HEK293T (cell line): ENCODE measurements around the gene PRDX3.

Experiments used
- CTCF ChIA-PET: fragments of 350-600 bp; formaldehyde crosslinking; extraction: SDS; loops from one replicate; lab custom pipeline; 2021; ENCODE audit warnings: antibody characterized with exemption, inconsistent platforms; lab: Yijun Ruan, JAX
- POLR2A ChIA-PET: fragments of 350-600 bp; formaldehyde crosslinking; extraction: SDS; loops from one replicate; lab custom pipeline; 2020; ENCODE audit warnings: antibody characterized with exemption, inconsistent platforms; lab: Yijun Ruan, JAX
- DNase-seq: peaks from one replicate; pipeline ENCODE4 v3.0.0; 2012; ENCODE audit warnings: mixed read lengths; ENCODE audit errors: extremely low spot score
- ARNT ChIP-seq: fragments of 450-650 bp; IDR thresholded peaks from 2 replicates; pipeline ENCODE4 v1.6.1; 2017; ENCODE audit warnings: mild to moderate bottlenecking
- BHLHE40 ChIP-seq: fragments of 450-650 bp; IDR thresholded peaks from 2 replicates; pipeline ENCODE4 v1.6.1; 2016; ENCODE audit warnings: mild to moderate bottlenecking, moderate library complexity, borderline replicate concordance
- CTBP1 ChIP-seq: fragments of 450-650 bp; IDR thresholded peaks from 2 replicates; pipeline ENCODE4 v1.6.1; 2016; ENCODE audit warnings: borderline replicate concordance
- ELF4 ChIP-seq: fragments of 450-650 bp; IDR thresholded peaks from 2 replicates; pipeline ENCODE4 v1.6.1; 2017; ENCODE audit warnings: antibody characterized with exemption
- FOXA1 ChIP-seq: fragments of 450-650 bp; IDR thresholded peaks from 2 replicates; pipeline ENCODE4 v1.6.1; 2016; ENCODE audit warnings: mild to moderate bottlenecking
- FOXK2 ChIP-seq: fragments of 450-650 bp; IDR thresholded peaks from 2 replicates; pipeline ENCODE4 v1.6.1; 2016; ENCODE audit warnings: mild to moderate bottlenecking
- FOXM1 ChIP-seq: fragments of 450-650 bp; IDR thresholded peaks from 2 replicates; pipeline ENCODE4 v1.6.1; 2017; ENCODE audit warnings: mild to moderate bottlenecking, borderline replicate concordance
- HDGF ChIP-seq: fragments of 450-650 bp; IDR thresholded peaks from 2 replicates; pipeline ENCODE4 v1.6.1; 2017; ENCODE audit warnings: antibody characterized with exemption, borderline replicate concordance
- L3MBTL2 ChIP-seq: fragments of 450-650 bp; conservative IDR thresholded peaks from 2 replicates; pipeline ENCODE4 v1.6.1; 2016; ENCODE audit warnings: mild to moderate bottlenecking
- LEF1 ChIP-seq: fragments of 450-650 bp; IDR thresholded peaks from 2 replicates; pipeline ENCODE4 v1.6.1; 2017; ENCODE audit warnings: mild to moderate bottlenecking, borderline replicate concordance
- NFRKB ChIP-seq: fragments of 450-650 bp; IDR thresholded peaks from 2 replicates; pipeline ENCODE4 v1.6.1; 2016; ENCODE audit warnings: mild to moderate bottlenecking, moderate library complexity
- SP1 ChIP-seq: fragments of 450-650 bp; IDR thresholded peaks from 2 replicates; pipeline ENCODE4 v1.6.1; 2017
- SUZ12 ChIP-seq: fragments of 450-650 bp; IDR thresholded peaks from 2 replicates; pipeline ENCODE4 v1.6.1; 2016; ENCODE audit warnings: mild to moderate bottlenecking
- TARDBP ChIP-seq: fragments of 450-650 bp; IDR thresholded peaks from 2 replicates; pipeline ENCODE4 v1.6.1; 2016
- ZNF384 ChIP-seq: fragments of 450-650 bp; IDR thresholded peaks from 2 replicates; pipeline ENCODE4 v1.6.1; 2016
- TF ChIP-seq, protein P1 (sequence below): fragments of 450-650 bp; IDR thresholded peaks from 2 replicates; pipeline ENCODE4 v1.6.1; 2016

The PRDX3 gene

DNA sequence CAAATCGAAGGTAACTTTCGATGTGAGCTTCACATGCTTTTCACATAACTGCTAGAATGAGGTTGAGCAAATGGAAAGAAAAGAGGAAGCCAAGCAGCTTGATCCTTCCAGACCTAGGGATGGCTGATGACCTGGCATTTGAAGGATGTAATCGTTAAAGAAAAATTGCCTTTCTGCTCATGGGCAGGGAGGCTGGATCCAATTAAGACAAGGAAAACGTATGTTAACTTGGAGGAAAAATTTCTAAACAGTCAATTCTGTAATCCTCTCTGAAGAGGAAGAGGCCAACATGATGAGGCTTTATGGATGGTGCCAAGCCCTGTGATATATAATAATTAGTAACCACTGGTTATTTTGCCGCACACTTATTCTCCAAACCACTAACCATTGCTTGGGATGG, 41.3 kb upstream of the PRDX3 start:
- CTCF ChIA-PET = no interaction called here
- POLR2A ChIA-PET = no interaction called here
- TF ChIP-seq SP1 (no peak), ZNF384 (no peak), FOXM1 (no peak), FOXK2 (no peak), ARNT (no peak), NFRKB (no peak), CTBP1 (no peak), HDGF (no peak), SUZ12 (no peak), TARDBP (no peak)
- no peak for DNase-seq

DNA sequence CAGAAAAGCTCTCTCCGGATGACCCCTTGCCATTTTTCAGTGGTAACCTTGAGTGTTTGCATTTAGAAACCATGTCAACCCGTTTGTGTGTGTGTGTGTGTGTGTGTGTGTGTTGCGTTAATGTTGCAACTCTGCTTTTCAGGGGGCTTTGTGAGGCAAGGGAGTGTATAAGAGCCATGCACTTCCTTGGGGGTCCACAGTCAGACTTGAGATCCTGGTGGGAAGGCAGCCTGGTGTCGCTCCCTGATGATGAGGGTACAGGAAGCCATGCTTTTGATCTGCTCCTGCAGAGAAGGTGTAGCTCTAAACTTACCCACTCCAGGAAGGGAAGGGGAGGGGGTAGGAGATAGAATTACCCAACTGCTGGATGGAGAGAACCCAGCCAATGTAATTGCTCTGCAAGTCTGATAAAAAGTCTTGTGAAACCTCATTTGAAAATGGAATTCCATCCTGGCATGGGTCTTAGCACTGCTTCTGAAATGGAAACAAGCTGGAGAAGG, 39.4 kb upstream of the PRDX3 start:
- ChIA-PET POLR2A (interaction anchor here (1.0 kb wide), 1 partner anchor 11 kb away, joined by 5 read pairs; the partner anchor contains the start of gene GRK5), CTCF (interaction anchor here (1.6 to 1.8 kb wide), 2 partner anchors 9 to 19 kb away, joined by 4 to 5 read pairs; no protein-coding TSS in a partner anchor)
- DNase-seq = no peak
- TF ChIP-seq CTBP1 (no peak), FOXM1 (no peak), FOXA1 (no peak), ELF4 (no peak)

DNA sequence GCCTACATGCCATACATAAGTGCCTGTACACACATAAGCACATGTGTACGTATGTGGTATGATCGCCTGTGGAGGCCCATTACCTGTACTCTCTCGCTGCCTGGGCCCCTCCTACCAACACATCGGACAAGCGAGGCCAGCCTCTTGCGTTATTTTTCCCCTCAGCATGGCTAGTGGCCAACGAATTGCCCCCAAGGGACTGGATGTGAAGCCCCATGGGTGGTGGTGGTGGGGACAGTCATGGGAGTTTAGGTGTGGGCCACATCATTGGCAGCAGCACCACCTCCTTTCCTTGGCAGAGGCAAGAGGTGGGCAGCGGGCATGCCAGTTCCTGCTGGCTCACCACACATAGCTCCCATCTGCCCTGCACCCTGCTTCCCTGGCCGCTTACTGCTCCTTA, 38.8 kb upstream of the PRDX3 start:
- DNase-seq = no peak
- TF ChIP-seq TARDBP (no peak), NFRKB (no peak), L3MBTL2 (no peak), FOXA1 (no peak), FOXK2 (no peak), ELF4 (no peak), SP1 (no peak), FOXM1 (no peak), ZNF384 (no peak), CTBP1 (no peak), SUZ12 (no peak), BHLHE40 (no peak), ARNT (no peak), HDGF (no peak), LEF1 (no peak)
- TF ChIP-seq, protein P1, sequence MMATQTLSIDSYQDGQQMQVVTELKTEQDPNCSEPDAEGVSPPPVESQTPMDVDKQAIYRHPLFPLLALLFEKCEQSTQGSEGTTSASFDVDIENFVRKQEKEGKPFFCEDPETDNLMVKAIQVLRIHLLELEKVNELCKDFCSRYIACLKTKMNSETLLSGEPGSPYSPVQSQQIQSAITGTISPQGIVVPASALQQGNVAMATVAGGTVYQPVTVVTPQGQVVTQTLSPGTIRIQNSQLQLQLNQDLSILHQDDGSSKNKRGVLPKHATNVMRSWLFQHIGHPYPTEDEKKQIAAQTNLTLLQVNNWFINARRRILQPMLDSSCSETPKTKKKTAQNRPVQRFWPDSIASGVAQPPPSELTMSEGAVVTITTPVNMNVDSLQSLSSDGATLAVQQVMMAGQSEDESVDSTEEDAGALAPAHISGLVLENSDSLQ = no peak
- ChIA-PET CTCF (interaction anchor here (1.6 kb wide), 1 partner anchor 18 kb away, joined by 4 read pairs; no protein-coding TSS in a partner anchor), POLR2A (no interaction called here)

- POLR2A ChIA-PET = no interaction called here
- DNase-seq = no peak
- TF ChIP-seq L3MBTL2 (no peak), ELF4 (no peak), LEF1 (no peak), SUZ12 (no peak), FOXM1 (no peak), FOXA1 (no peak), HDGF (no peak), BHLHE40 (no peak), NFRKB (no peak)
- TF ChIP-seq, protein P1 = no peak
- CTCF ChIA-PET = no interaction called here
These were observed 37.5 kb upstream of the PRDX3 start for GRCh38 chr10:119216127-119216526.

DNA sequence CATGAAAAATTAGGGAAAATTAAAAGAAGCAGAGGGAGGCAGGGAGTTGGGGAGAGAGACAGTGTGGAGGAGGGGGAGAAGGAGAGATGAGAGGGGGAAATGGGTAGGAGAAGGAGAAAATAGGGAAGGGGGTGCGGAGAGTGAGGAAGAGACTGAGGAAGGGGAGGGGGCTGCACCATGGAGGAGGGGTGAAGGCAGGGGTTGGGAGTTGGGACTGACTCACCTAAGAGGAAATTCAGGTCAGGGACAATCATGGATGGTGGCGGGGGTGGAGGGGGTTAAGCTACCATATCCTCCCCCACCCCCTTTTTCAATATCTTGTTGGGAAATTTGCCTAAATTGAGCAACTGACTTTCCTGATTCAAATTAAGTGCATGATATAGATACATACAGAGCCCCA, 36.8 kb upstream of the PRDX3 start:
- CTCF ChIA-PET = no interaction called here
- POLR2A ChIA-PET = interaction anchor here (0.6 kb wide), 1 partner anchor 327 kb away, joined by 3 read pairs; the partner anchor contains the start of gene RGS10
- TF ChIP-seq LEF1 = no peak
- TF ChIP-seq SUZ12 = no peak
- no peak for TF ChIP-seq ELF4
- TF ChIP-seq L3MBTL2 = no peak
- TF ChIP-seq, protein P1 = no peak
- DNase-seq = no peak

- POLR2A ChIA-PET = interaction anchor here (0.8 kb wide), 1 partner anchor 164 kb away, joined by 3 read pairs; no protein-coding TSS in a partner anchor
- no peak for TF ChIP-seq LEF1
- no peak for TF ChIP-seq FOXA1
- no peak for TF ChIP-seq SUZ12
- TF ChIP-seq ARNT = no peak
- no peak for TF ChIP-seq NFRKB
- CTCF ChIA-PET = interaction anchor here (1.7 kb wide), 1 partner anchor 12 kb away, joined by 3 read pairs; no protein-coding TSS in a partner anchor
- DNase-seq = no peak
These were observed 33.2 kb upstream of the PRDX3 start for GRCh38 chr10:119211625-119212441.
